ENCODE measurements around the gene NRG2. TPM values are rescaled to one million over a fixed set of nuclear protein-coding genes. Genes with fewer than 3 reads are reported as not detected.

NRG2 gene
- total and polyA plus RNA-seq, 12 donors, result 0.64 to 6.6 (median 2.9) TPM

DNA sequence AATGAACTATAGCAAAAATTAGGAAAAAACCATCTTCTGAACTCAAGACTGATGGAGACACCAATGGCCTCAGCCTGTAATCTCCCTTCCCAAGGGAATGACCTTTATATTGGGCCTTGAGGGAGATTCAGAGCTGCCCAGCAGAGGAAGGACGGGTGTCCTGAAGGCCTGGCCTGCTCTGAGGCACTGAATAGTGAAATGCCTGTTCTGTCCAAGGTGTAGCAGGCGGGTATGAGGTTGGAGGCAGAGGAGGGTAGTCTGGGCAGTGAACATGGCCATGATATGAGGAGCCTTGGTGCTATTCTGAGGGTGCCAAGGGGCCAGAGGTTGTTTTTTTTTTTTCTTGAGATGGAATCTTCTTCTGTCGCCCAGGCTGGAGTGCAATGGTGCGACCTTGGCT lies 222.5 kb downstream of the NRG2 start:
- peaks cover 0 to 14% (median 0%) of the 10 kb centered on the region in 11 donors for H3K9me3 ChIP-seq
- H3K27ac ChIP-seq, result no peak overlapping the region
- TF ChIP-seq, protein P1, sequence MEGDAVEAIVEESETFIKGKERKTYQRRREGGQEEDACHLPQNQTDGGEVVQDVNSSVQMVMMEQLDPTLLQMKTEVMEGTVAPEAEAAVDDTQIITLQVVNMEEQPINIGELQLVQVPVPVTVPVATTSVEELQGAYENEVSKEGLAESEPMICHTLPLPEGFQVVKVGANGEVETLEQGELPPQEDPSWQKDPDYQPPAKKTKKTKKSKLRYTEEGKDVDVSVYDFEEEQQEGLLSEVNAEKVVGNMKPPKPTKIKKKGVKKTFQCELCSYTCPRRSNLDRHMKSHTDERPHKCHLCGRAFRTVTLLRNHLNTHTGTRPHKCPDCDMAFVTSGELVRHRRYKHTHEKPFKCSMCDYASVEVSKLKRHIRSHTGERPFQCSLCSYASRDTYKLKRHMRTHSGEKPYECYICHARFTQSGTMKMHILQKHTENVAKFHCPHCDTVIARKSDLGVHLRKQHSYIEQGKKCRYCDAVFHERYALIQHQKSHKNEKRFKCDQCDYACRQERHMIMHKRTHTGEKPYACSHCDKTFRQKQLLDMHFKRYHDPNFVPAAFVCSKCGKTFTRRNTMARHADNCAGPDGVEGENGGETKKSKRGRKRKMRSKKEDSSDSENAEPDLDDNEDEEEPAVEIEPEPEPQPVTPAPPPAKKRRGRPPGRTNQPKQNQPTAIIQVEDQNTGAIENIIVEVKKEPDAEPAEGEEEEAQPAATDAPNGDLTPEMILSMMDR (IDR thresholded peaks at IDR 0.05), result no peak
- no peaks in the 10 kb centered on the region for H3K4me1 ChIP-seq
- peaks cover 0 to 3% (median 0%) of the 10 kb centered on the region in 7 donors for H3K27me3 ChIP-seq
- no peaks in the 10 kb centered on the region for H3K36me3 ChIP-seq
- intact Hi-C loops (cut with DNase I), result no loop called here
- 85 to 87% methylated on average over 4 of the region's 4 CpGs for WGBS, 2 donors
- ATAC-seq, result no peak
- H3K4me3 ChIP-seq, result no peak overlapping the region
- no peak for DNase-seq

DNA sequence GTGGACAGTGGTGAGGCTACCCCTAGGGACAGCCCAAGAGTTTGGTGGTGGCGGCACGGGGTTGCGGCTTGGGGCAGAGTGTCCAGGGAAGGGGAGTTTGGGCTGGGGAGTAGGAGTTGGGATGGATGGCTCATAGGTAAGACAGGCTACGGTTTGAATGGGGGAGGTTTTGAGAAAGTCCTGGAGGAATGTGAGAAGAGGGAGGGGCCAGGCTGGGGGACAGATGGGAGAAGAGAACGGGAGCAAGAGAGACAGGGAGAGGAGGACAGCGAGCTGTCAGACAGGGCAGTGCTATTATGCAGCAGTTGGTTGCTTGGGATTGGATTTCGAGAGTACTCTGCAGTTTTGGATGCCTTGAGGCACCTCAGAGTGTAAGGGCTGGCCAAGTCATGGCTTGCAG lies 223.0 kb downstream of the NRG2 start:
- ATAC-seq (no peak), DNase-seq (no peak)
- Histone ChIP-seq H3K27me3 (peaks cover 0 to 3% (median 0%) of the 10 kb centered on the region in 7 donors), H3K9me3 (peaks cover 0 to 14% (median 0%) of the 10 kb centered on the region in 11 donors), H3K4me1 (no peaks in the 10 kb centered on the region), H3K36me3 (no peaks in the 10 kb centered on the region), H3K27ac (no peak overlapping the region), H3K4me3 (no peak overlapping the region)
- TF ChIP-seq, protein P1 (IDR thresholded peaks at IDR 0.05), result no peak
- intact Hi-C loops (cut with DNase I), result no loop called here
- WGBS, 2 donors, result 59 to 67% methylated on average over 7 of the region's 7 CpGs

DNA sequence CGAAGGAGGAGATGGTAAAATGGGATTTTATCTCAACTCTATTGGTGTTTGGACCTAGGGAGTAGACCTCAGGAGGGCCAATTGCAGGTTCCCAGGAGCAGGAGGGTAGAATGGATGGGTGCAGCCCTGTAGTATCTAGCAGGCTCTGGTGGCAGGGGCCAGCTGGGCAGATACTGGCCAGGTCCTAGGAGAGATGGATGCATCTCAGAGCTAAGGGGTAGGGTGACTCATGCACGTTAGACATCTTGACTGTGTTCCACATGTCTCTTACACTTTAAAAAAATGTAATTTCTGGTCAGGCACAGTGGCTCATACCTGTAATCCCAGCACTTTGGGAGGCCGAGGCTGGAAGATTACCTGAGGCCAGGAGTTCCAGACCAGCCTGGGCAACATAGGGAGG lies 225.1 kb downstream of the NRG2 start:
- intact Hi-C loops (cut with DNase I), result no loop called here
- Histone ChIP-seq H3K9me3 (peaks cover 0 to 14% (median 0%) of the 10 kb centered on the region in 11 donors), H3K27me3 (peaks cover 0 to 3% (median 0%) of the 10 kb centered on the region in 7 donors), H3K36me3 (no peaks in the 10 kb centered on the region), H3K27ac (no peak overlapping the region), H3K4me1 (no peaks in the 10 kb centered on the region), H3K4me3 (no peak overlapping the region)
- no peak for DNase-seq
- 83 to 85% methylated on average over 3 of the region's 3 CpGs for WGBS, 2 donors
- ATAC-seq, result no peak
- TF ChIP-seq, protein P1 (IDR thresholded peaks at IDR 0.05), result no peak

DNA sequence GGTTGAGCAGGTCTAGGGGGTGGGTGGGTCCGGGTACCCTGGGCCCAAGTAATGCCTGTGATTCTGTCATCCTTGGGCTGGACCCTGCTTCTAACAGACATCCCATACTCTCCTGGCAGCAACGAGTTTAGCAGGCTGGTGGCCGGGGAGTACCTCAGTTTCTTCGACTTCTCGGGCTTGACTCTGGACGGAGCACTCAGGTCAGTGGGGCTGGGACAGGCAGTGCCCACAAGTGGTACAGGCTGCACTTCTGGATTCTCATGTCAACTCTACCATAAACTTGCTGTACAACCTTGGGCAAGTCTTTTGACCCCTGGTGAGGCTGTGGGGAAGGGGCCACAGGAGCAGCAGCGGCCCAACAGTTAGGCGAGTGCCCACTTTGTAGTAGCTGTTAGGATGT lies 225.7 kb downstream of the NRG2 start:
- ATAC-seq (no peak), DNase-seq (no peak)
- TF ChIP-seq, protein P1 (IDR thresholded peaks at IDR 0.05), result no peak
- H3K27ac ChIP-seq, result no peak overlapping the region
- H3K9me3 ChIP-seq, result peaks cover 0 to 14% (median 0%) of the 10 kb centered on the region in 11 donors
- no peak overlapping the region for H3K4me3 ChIP-seq
- intact Hi-C loops (cut with DNase I), result no loop called here
- H3K36me3 ChIP-seq, result no peaks in the 10 kb centered on the region
- WGBS, 2 donors, result 81 to 89% methylated on average over 8 of the region's 8 CpGs
- H3K27me3 ChIP-seq, result peaks cover 0 to 3% (median 0%) of the 10 kb centered on the region in 7 donors
- no peaks in the 10 kb centered on the region for H3K4me1 ChIP-seq

Measured in heart right ventricle (tissue), 16 donors.